Keratinocyte (primary cell): ENCODE data around the gene FZD2. TPM values are rescaled to one million over a fixed set of nuclear protein-coding genes. Genes with fewer than 3 reads are reported as not detected.

Experiments
- DNase-seq: peaks from one replicate; pipeline ENCODE4 v3.0.0-alpha.2; 2011; ENCODE audit warnings: low read depth, missing footprints, low spot score
- FAIRE-seq: peaks from 2 replicates; lab custom pipeline; 2011; peaks lifted over from hg19 to GRCh38; lab: Jason Lieb, UNC
- H2AFZ ChIP-seq: 2 replicates; pipeline ENCODE4 v1.6.0; 2012; ENCODE audit warnings: low read length, control low read depth, inconsistent platforms; ENCODE audit not compliant: control insufficient read depth
- H3K27ac ChIP-seq: 2 replicates; pipeline ENCODE4 v1.5.1; 2011; ENCODE audit warnings: low read length; ENCODE audit not compliant: control insufficient read depth, insufficient read depth
- H3K27me3 ChIP-seq: 3 replicates; pipeline ENCODE4 v1.6.0; 2011; ENCODE audit warnings: low read length; ENCODE audit not compliant: control insufficient read depth, insufficient read depth; ENCODE audit errors: extremely low read depth
- H3K36me3 ChIP-seq, 2 experiments: 2 replicates in 1 of 2; 3 replicates in 1 of 2; pipeline ENCODE4 v1.5.1; 2011; ENCODE audit warnings: low read length in 2 of 2, mild to moderate bottlenecking in 1 of 2; ENCODE audit not compliant: control insufficient read depth in 2 of 2, insufficient read depth in 2 of 2; ENCODE audit errors: extremely low read depth in 1 of 2
- H3K4me1 ChIP-seq: 3 replicates; pipeline ENCODE4 v1.5.1; 2011; ENCODE audit warnings: low read length; ENCODE audit not compliant: control insufficient read depth, insufficient read depth; ENCODE audit errors: extremely low read depth
- H3K4me2 ChIP-seq: 3 replicates; pipeline ENCODE4 v1.6.0; 2011; ENCODE audit warnings: low read depth, low read length; ENCODE audit not compliant: control insufficient read depth, insufficient read depth; ENCODE audit errors: extremely low read depth
- H3K4me3 ChIP-seq, 3 experiments: fragments of 200-600 bp in 1 of 3; sonication (generic) in 1 of 3; 2 replicates in 2 of 3; 3 replicates in 1 of 3; pipeline ENCODE4 v1.5.1; 2011 to 2016; ENCODE audit warnings: low read length in 3 of 3, mild to moderate bottlenecking in 3 of 3, control low read depth in 2 of 3, inconsistent platforms in 1 of 3, low read depth in 1 of 3, mixed read lengths in 1 of 3, mixed run types in 1 of 3, moderate library complexity in 1 of 3; ENCODE audit not compliant: control insufficient read depth in 2 of 3, insufficient read depth in 2 of 3; ENCODE audit errors: extremely low read depth in 1 of 3
- H3K79me2 ChIP-seq: 2 replicates; pipeline ENCODE4 v1.6.0; 2012; ENCODE audit warnings: low read length; ENCODE audit not compliant: control insufficient read depth, insufficient read depth
- H3K9ac ChIP-seq: 3 replicates; pipeline ENCODE4 v1.6.0; 2011; ENCODE audit warnings: low read length; ENCODE audit not compliant: control insufficient read depth, insufficient read depth; ENCODE audit errors: extremely low read depth
- H3K9me1 ChIP-seq: 3 replicates; pipeline ENCODE4 v1.6.0; 2011; ENCODE audit warnings: low read length; ENCODE audit not compliant: control insufficient read depth, insufficient read depth; ENCODE audit errors: extremely low read depth
- H3K9me3 ChIP-seq: 2 replicates; pipeline ENCODE4 v1.5.1; 2012; ENCODE audit warnings: low read depth, low read length; ENCODE audit not compliant: control insufficient read depth
- H4K20me1 ChIP-seq: 3 replicates; pipeline ENCODE4 v1.6.0; 2011; ENCODE audit warnings: low read length; ENCODE audit not compliant: control insufficient read depth, insufficient read depth; ENCODE audit errors: extremely low read depth
- EZH2 ChIP-seq: IDR thresholded peaks from one replicate; pipeline ENCODE4 v1.6.1; 2012; ENCODE audit warnings: inconsistent platforms, mild to moderate bottlenecking, low read length, moderate library complexity
- dilution Hi-C: fragments of 300-500 bp; cut with MboI; formaldehyde crosslinking; loops from one replicate; pipeline ENCODE4 v1.7.0; 2020; ENCODE audit warnings: low sequenced_read_pairs; ENCODE audit not compliant: extremely low pct_ligation_motif_present
- polyA plus RNA-seq, 5 experiments: library from polyadenylated mRNA; depleted of rRNA in 3 of 5; stranded (reverse) in 3 of 5; stranded (forward) in 1 of 5; unstranded in 1 of 5; fragments of >200 nt; gene quantifications; 1 replicate in 1 of 5; 2 replicates in 3 of 5; 3 replicates in 1 of 5; pipeline versions ENCODE4 v1.2.1 to v1.2.3, GENCODE V29; 2011 to 2012; ENCODE audit warnings: missing spikeins in 2 of 5, low read depth in 1 of 5, low replicate concordance in 1 of 5
- TF ChIP-seq, protein P1 (sequence below), 3 experiments: IDR thresholded peaks in 1 of 3; conservative IDR thresholded peaks in 1 of 3; optimal IDR thresholded peaks in 1 of 3; 2 replicates in 2 of 3; 3 replicates in 1 of 3; pipeline versions ENCODE3 to v1.5.1; 2011; ENCODE audit warnings: low read length in 3 of 3, mild to moderate bottlenecking in 3 of 3, moderate library complexity in 2 of 3, control low read depth in 1 of 3, inconsistent platforms in 1 of 3; ENCODE audit not compliant: insufficient read depth in 2 of 3; ENCODE audit errors: extremely low read depth in 1 of 3

The FZD2 gene
- polyA plus RNA-seq, 1 donor (not counting 4 experiments of a cell fraction or from before 2014, with no cell fraction given) = 2.6 TPM

DNA sequence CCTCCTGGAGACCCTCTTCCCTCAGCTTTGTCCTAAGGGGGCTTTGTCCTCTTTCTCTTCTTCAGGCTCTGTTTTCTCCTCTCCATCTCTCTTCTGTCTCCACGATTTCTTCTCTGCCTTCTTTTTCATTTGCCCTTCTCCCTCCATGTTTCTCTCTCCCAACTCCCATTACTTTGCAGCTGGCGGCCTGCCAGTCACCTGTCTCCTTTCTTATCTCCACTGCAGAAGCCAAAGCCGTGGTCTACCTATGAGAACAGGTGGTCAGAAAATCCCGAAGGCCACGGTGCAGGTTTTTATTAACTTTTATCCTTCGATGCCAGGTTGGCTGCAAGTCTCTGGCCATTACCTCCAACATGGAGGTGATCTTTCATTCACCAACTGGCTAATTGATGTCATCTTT, 45.1 kb downstream of the FZD2 start:
- Histone ChIP-seq H3K9ac (no peak overlapping the region), H3K36me3 (no peaks in the 10 kb centered on the region), H3K9me1 (no peaks in the 10 kb centered on the region), H3K4me2 (no peak overlapping the region), H2AFZ (no peak overlapping the region), H3K27me3 (peaks cover 9% of the 10 kb centered on the region), H3K4me3 (no peak overlapping the region), H3K79me2 (no peaks in the 10 kb centered on the region), H4K20me1 (no peaks in the 10 kb centered on the region), H3K27ac (no peak overlapping the region), H3K4me1 (no peaks in the 10 kb centered on the region), H3K9me3 (no peaks in the 10 kb centered on the region)
- dilution Hi-C loops = no loop called here
- DNase-seq (no peak), FAIRE-seq (no peak)
- TF ChIP-seq EZH2 = no peak
- TF ChIP-seq, protein P1, sequence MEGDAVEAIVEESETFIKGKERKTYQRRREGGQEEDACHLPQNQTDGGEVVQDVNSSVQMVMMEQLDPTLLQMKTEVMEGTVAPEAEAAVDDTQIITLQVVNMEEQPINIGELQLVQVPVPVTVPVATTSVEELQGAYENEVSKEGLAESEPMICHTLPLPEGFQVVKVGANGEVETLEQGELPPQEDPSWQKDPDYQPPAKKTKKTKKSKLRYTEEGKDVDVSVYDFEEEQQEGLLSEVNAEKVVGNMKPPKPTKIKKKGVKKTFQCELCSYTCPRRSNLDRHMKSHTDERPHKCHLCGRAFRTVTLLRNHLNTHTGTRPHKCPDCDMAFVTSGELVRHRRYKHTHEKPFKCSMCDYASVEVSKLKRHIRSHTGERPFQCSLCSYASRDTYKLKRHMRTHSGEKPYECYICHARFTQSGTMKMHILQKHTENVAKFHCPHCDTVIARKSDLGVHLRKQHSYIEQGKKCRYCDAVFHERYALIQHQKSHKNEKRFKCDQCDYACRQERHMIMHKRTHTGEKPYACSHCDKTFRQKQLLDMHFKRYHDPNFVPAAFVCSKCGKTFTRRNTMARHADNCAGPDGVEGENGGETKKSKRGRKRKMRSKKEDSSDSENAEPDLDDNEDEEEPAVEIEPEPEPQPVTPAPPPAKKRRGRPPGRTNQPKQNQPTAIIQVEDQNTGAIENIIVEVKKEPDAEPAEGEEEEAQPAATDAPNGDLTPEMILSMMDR (optimal IDR thresholded peaks at IDR 0.05 in 1 of 3, IDR thresholded peaks at IDR 0.05 in 1 of 3, conservative IDR thresholded peaks at IDR 0.05 in 1 of 3; ENCODE audit: extremely low read depth in 1 of 3, insufficient read depth in 2 of 3, low read length in 3 of 3) = no peak

DNA sequence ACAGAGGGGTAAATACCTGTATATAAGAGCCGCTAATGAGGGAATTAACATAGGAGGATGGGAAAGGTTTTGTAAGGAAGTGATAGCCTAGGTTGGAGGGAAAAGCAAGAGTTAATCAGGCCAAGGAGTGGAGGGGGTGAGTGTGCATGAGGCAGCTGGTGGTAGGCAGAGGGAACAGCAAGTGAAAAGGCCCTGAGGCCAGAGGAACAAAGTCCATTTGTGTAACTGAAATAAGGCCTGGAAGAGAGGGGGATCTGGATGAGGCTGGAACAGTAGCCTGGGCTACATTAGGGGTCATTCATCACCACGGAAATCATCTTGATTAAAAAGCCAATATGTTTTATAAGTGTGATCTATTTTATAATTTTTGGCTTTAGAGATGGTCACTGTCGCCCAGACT, 45.7 kb downstream of the FZD2 start:
- Histone ChIP-seq H3K4me1 (no peaks in the 10 kb centered on the region), H3K9me1 (no peaks in the 10 kb centered on the region), H3K9me3 (no peaks in the 10 kb centered on the region), H3K9ac (no peak overlapping the region), H3K79me2 (no peaks in the 10 kb centered on the region), H3K4me2 (no peak overlapping the region), H4K20me1 (no peaks in the 10 kb centered on the region), H3K27me3 (peaks cover 9% of the 10 kb centered on the region), H3K4me3 (no peak overlapping the region), H2AFZ (no peak overlapping the region), H3K27ac (no peak overlapping the region), H3K36me3 (no peaks in the 10 kb centered on the region)
- TF ChIP-seq, protein P1 (optimal IDR thresholded peaks at IDR 0.05 in 1 of 3, IDR thresholded peaks at IDR 0.05 in 1 of 3, conservative IDR thresholded peaks at IDR 0.05 in 1 of 3; ENCODE audit: extremely low read depth in 1 of 3, insufficient read depth in 2 of 3, low read length in 3 of 3) = no peak
- TF ChIP-seq EZH2 = no peak
- DNase-seq = no peak
- no peak for FAIRE-seq
- dilution Hi-C loops = no loop called here
